Panc1 (cell line): ENCODE measurements around the gene LRP1B. TPM values are rescaled to one million over a fixed set of nuclear protein-coding genes. Genes with fewer than 3 reads are reported as not detected.

ENCODE experiments used
- ATAC-seq: fragments of 200-7000 bp; cut with Tn5 transposase; 2 replicates; pipeline ENCODE4 v1.9.1; 2020; ENCODE audit warnings: mild to moderate bottlenecking, moderate library complexity
- BruUV-seq: library from RNA; stranded (reverse); fragments of 400-500 nt; replicated peaks from 2 replicates; lab custom pipeline; 2021; lab: Mats Ljungman, UMichigan
- CTCF ChIA-PET: fragments of 300-600 bp; sonication (Branson Sonifier 250); formaldehyde crosslinking; loops from one replicate; lab custom pipeline; 2022; ENCODE audit warnings: antibody characterized with exemption; lab: Charles Lee
- POLR2A ChIA-PET: fragments of 300-600 bp; sonication (Branson Sonifier 250); formaldehyde crosslinking; loops from one replicate; lab custom pipeline; 2022; ENCODE audit warnings: antibody characterized with exemption; lab: Charles Lee
- DNase-seq: peaks from one replicate; pipeline ENCODE4 v3.0.0-alpha.2; 2010; ENCODE audit warnings: low read depth, low spot score
- H3K27ac ChIP-seq: 2 replicates; pipeline ENCODE4 v1.5.1; 2011; ENCODE audit warnings: mild to moderate bottlenecking, low read length, inconsistent platforms
- H3K27me3 ChIP-seq: fragments of 200-500 bp; sonication (Bioruptor generic); 2 replicates; pipeline ENCODE4 v1.6.0; 2014; ENCODE audit warnings: low read length, inconsistent platforms; ENCODE audit not compliant: control insufficient read depth, insufficient read depth
- H3K36me3 ChIP-seq: fragments of 200-500 bp; sonication (Bioruptor generic); 2 replicates; pipeline ENCODE4 v1.5.1; 2014; ENCODE audit warnings: inconsistent platforms, mild to moderate bottlenecking, low read length, moderate library complexity; ENCODE audit not compliant: control insufficient read depth, insufficient read depth
- H3K4me1 ChIP-seq: 2 replicates; pipeline ENCODE4 v1.5.1; 2011; ENCODE audit warnings: inconsistent platforms, mild to moderate bottlenecking, low read length, moderate library complexity; ENCODE audit not compliant: control insufficient read depth, insufficient read depth
- H3K4me3 ChIP-seq, 2 experiments: 2 replicates each; pipeline ENCODE4 v1.5.1; 2011 to 2012; ENCODE audit warnings: low read depth in 2 of 2, low read length in 2 of 2, mild to moderate bottlenecking in 2 of 2, inconsistent platforms in 1 of 2, moderate library complexity in 1 of 2
- H3K9me3 ChIP-seq: fragments of 200-500 bp; sonication (Bioruptor generic); 2 replicates; pipeline ENCODE4 v1.5.1; 2014; ENCODE audit warnings: low read depth, mild to moderate bottlenecking, inconsistent platforms, low read length, moderate library complexity; ENCODE audit not compliant: control insufficient read depth, insufficient read depth
- CTCF ChIP-seq: fragments of 450-650 bp; IDR thresholded peaks from 2 replicates; pipeline ENCODE4 v1.5.1; 2017; ENCODE audit warnings: mild to moderate bottlenecking
- POLR2AphosphoS5 ChIP-seq: IDR thresholded peaks from 2 replicates; pipeline ENCODE4 v1.6.1; 2012; ENCODE audit warnings: mild to moderate bottlenecking, low read depth, low read length, moderate library complexity
- SIN3A ChIP-seq: IDR thresholded peaks from 2 replicates; pipeline ENCODE4 v1.6.1; 2012; ENCODE audit warnings: low read depth, mild to moderate bottlenecking, low read length, moderate library complexity, borderline replicate concordance; ENCODE audit not compliant: insufficient read depth
- TCF7L2 ChIP-seq: IDR thresholded peaks from 2 replicates; pipeline ENCODE4 v1.6.1; 2011; ENCODE audit warnings: mild to moderate bottlenecking, low read depth, low read length, inconsistent platforms
- in situ Hi-C: cut with HindIII; loops from 2 replicates; pipeline ENCODE4 v1.10.0; 2016; ENCODE audit warnings: low sequenced_read_pairs, low pct_unique_long_range_greater_than_20kb
- intact Hi-C: fragments of 100-400 bp; cut with micrococcal nuclease; formaldehyde crosslinking; loops from one replicate; pipeline ENCODE4 v1.10.0; 2022; ENCODE audit not compliant: unreplicated experiment
- total RNA-seq: library from RNA; stranded (reverse); gene quantifications from one replicate; pipeline ENCODE4 v1.2.1, GENCODE V29; 2021; ENCODE audit not compliant: unreplicated experiment
- TF ChIP-seq, protein P1 (sequence below), 2 experiments: IDR thresholded peaks; 2 replicates each; pipeline ENCODE4 v1.6.1; 2011 to 2012; ENCODE audit warnings: low read depth in 2 of 2, control low read depth in 1 of 2, low read length in 1 of 2, mild to moderate bottlenecking in 1 of 2, moderate library complexity in 1 of 2; ENCODE audit not compliant: insufficient read depth in 1 of 2

The LRP1B gene
- total RNA-seq, 1 experiment from 2014 or later, result 0.54 TPM

DNA sequence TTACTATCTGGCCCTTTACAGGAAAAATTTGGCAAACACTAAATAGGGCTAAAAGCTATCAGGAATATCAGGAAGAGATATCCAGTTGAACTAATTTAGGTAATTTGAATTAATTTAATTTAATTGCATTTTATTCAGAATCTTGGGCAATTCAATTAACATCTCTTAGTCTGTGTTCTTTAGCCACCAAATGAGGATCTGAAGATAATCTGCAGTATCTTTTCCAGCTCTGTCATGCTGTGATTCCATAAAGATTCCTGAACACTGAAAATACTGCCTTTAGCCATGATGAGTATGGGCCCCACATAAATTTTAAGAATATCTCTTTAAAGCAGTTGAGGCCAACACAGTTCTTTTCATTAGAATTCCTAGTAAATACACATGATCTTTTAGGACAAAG is 1679.5 kb downstream of the LRP1B start:
- TF ChIP-seq, protein P1, sequence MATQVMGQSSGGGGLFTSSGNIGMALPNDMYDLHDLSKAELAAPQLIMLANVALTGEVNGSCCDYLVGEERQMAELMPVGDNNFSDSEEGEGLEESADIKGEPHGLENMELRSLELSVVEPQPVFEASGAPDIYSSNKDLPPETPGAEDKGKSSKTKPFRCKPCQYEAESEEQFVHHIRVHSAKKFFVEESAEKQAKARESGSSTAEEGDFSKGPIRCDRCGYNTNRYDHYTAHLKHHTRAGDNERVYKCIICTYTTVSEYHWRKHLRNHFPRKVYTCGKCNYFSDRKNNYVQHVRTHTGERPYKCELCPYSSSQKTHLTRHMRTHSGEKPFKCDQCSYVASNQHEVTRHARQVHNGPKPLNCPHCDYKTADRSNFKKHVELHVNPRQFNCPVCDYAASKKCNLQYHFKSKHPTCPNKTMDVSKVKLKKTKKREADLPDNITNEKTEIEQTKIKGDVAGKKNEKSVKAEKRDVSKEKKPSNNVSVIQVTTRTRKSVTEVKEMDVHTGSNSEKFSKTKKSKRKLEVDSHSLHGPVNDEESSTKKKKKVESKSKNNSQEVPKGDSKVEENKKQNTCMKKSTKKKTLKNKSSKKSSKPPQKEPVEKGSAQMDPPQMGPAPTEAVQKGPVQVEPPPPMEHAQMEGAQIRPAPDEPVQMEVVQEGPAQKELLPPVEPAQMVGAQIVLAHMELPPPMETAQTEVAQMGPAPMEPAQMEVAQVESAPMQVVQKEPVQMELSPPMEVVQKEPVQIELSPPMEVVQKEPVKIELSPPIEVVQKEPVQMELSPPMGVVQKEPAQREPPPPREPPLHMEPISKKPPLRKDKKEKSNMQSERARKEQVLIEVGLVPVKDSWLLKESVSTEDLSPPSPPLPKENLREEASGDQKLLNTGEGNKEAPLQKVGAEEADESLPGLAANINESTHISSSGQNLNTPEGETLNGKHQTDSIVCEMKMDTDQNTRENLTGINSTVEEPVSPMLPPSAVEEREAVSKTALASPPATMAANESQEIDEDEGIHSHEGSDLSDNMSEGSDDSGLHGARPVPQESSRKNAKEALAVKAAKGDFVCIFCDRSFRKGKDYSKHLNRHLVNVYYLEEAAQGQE (IDR thresholded peaks at IDR 0.05; ENCODE audit: insufficient read depth in 1 of 2, low read depth in 2 of 2, low read length in 1 of 2), result no peak
- no peak for TF ChIP-seq CTCF
- TF ChIP-seq SIN3A, result no peak
- TF ChIP-seq TCF7L2, result no peak
- TF ChIP-seq POLR2AphosphoS5, result no peak
- H3K27ac ChIP-seq, result no peak overlapping the region

DNA sequence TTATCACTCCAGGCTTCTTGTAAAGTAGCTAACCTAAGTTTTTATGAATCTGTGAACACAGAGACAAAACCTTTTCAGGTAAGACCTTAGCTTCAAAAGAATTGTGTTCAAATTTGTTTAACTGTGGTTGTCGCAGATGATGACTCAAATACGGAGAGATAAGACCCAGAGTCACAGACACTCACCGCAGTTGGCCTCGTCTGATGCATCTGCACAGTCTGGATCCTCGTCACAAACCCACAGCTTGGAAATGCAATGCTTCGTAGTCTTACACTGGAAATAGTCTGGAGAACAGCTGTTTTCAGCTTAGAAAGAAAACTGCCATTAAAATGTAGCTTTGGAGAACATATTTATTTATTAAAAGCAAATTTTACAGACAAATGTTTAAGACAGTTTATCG is 1688.5 kb downstream of the LRP1B start:
- in situ Hi-C loops, result no loop called here
- POLR2A ChIA-PET, result no interaction called here

More for the DNA sequence above, 1679.5 kb downstream of the LRP1B start:
- in situ Hi-C loops, result no loop called here
- Histone ChIP-seq H3K36me3 (no peaks in the 10 kb centered on the region; the same call in 1 of the 2 replicates), H3K27me3 (no peaks in the 10 kb centered on the region), H3K9me3 (no peaks in the 10 kb centered on the region), H3K4me3 (no peak overlapping the region), H3K4me1 (no peaks in the 10 kb centered on the region)
- POLR2A ChIA-PET, result no interaction called here
- CTCF ChIA-PET, result no interaction called here
- no peak for ATAC-seq
- intact Hi-C loops, result no loop called here
- no peak for DNase-seq
- no TSS peak for BruUV-seq

More for the DNA sequence above, 1688.5 kb downstream of the LRP1B start:
- intact Hi-C loops, result no loop called here
- CTCF ChIA-PET, result no interaction called here
- Histone ChIP-seq H3K9me3 (no peaks in the 10 kb centered on the region), H3K4me3 (no peak overlapping the region), H3K4me1 (no peaks in the 10 kb centered on the region), H3K27me3 (no peaks in the 10 kb centered on the region), H3K27ac (no peak overlapping the region), H3K36me3 (no peaks in the 10 kb centered on the region)
- no TSS peak for BruUV-seq
- DNase-seq (no peak), ATAC-seq (no peak)
- TF ChIP-seq TCF7L2 (no peak), POLR2AphosphoS5 (no peak), CTCF (no peak), SIN3A (no peak)
- TF ChIP-seq, protein P1 (IDR thresholded peaks at IDR 0.05; ENCODE audit: insufficient read depth in 1 of 2, low read depth in 2 of 2, low read length in 1 of 2), result no peak
